Pancreas (tissue), 10 donors: ENCODE data around the gene MTARC2. TPM values are rescaled to one million over a fixed set of nuclear protein-coding genes. Genes with fewer than 3 reads are reported as not detected.
A peak's percentile ranks its signal among the peaks of the same experiment; 100 is the strongest.
"Not testable (repeated sequence)": the region's sequence is repeated elsewhere in the genome, so short reads cannot be mapped to it uniquely, and the experiment has no call there.

ENCODE experiments used
- ATAC-seq, 4 donors: fragments of 200-7000 bp; cut with Tn5 transposase; one replicate each; pipeline versions ENCODE4 v1.8.0 to v1.9.1; 2020; ENCODE audit warnings: mild to moderate bottlenecking in 4 of 4, moderate library complexity in 4 of 4
- DNase-seq, 6 donors: peaks; one replicate each; pipeline ENCODE4 v3.0.0-alpha.2; 2020
- FAIRE-seq: peaks from 2 replicates; lab custom pipeline; 2012; peaks lifted over from hg19 to GRCh38; lab: Jason Lieb, UNC
- H3K27ac ChIP-seq, 4 donors: fragments of 200-600 bp; sonication (generic); 1 replicate in 3 of 4; 2 replicates in 1 of 4; pipeline versions ENCODE4 v1.5.0 to v1.8.0; 2020
- H3K27me3 ChIP-seq, 4 donors: fragments of 200-600 bp; one replicate each; pipeline ENCODE4 v1.8.0; 2021
- H3K36me3 ChIP-seq, 3 donors: fragments of 200-600 bp; sonication (generic) in 1 of 3; one replicate each; pipeline versions ENCODE4 v1.5.0 to v1.8.0; 2020 to 2021
- H3K4me1 ChIP-seq, 3 donors: fragments of 200-600 bp; one replicate each; pipeline ENCODE4 v1.8.0; 2021
- H3K4me3 ChIP-seq, 4 donors: fragments of 200-600 bp; sonication (generic) in 2 of 4; one replicate each; pipeline versions ENCODE4 v1.5.0 to v1.8.0; 2020 to 2021
- H3K9me3 ChIP-seq, 4 donors: fragments of 200-600 bp; one replicate each; pipeline ENCODE4 v1.8.0; 2021
- CTCF ChIP-seq, 4 donors: fragments of 200-600 bp; sonication (generic) in 3 of 4; IDR thresholded peaks; one replicate each; pipeline versions ENCODE4 v1.5.0 to v1.8.0; 2021; ENCODE audit warnings: antibody characterized with exemption in 4 of 4
- WGBS, 2 donors: extraction: QIAGEN DNeasy Blood & Tissue Kit; methylation state at CpG; one replicate each; pipeline ENCODE4 v1.1.7; 2013; 5-methylcytosine and 5-hydroxymethylcytosine counted together
- intact Hi-C, 3 donors: fragments of 100-400 bp; cut with DNase I; formaldehyde crosslinking; loops; one replicate each; pipeline versions ENCODE4 v1.11.1 to v1.14.2; 2022
- polyA plus RNA-seq, 2 donors: library from polyadenylated mRNA; stranded (reverse); fragments of 200-250 nt; gene quantifications; one replicate each; pipeline ENCODE4 v1.2.3, GENCODE V29; 2013
- total RNA-seq, 6 donors: library from RNA; stranded (reverse); fragmentation: NEBNext Ultra II Directional in 4 of 6; extraction: Animal tissue kit (Norgen Biotek cat#: 25700) in 4 of 6; gene quantifications; one replicate each; pipeline versions ENCODE4 v1.2.1 to v1.2.4, GENCODE V29; 2021 to 2023
- donor health status: healthy with polysubstance abuse.
- donor health status: DM: no; HTN: no; CAD: no; lungs with moderate emphysema.
- donor health status: DM: no; HTN: no; CAD: no.
- donor health status: control.
- donor health status: control.
- donor health status: Bipolar disorder and iron deficiency.
- donor health status: DM: yes; HTN: yes; CAD: no.
- donor health status: DM: no; HTN: no; CAD: no.
- donor health status: DM: no; HTN: no; CAD: no.
- donor health status: DM: yes; HTN: yes; CAD: no.

Gene MTARC2
- total and polyA plus RNA-seq, 8 donors: 12.2 to 27.0 (median 16.6) TPM

DNA sequence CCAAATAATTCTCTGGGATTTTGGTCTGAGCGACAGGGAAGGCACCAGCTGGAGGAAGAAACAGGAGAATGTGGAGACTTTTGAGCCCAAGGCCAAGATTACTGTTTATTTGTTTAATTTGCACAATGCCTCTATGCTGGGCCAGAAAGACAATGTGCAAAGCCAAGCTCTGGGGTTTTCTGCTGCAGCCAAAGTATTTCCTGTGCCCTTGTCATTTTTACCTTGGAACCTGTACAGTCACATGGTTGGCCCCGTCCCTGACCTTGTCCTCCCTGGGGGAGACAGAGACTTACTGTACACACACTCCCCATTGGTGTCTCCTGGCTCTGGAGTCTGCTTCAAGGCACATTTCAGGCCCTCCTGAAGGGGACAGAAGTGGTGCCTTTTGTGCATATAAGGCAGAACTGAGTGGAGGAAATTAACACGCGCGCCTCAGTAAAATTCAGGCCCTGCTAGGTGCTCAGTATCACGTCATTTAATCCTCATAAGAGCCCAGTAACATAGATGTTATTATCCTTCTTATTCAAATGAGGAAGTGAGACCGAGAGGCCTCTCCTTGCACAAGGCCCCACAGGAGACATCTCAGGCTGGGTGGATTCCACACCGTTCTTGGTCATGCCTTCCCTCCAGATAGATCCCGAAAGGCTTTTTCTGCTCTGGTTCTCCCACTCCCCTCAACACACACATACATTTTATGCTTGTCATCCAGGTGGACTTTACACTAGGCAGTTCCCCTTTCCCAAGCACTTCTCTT is 36.9 kb upstream of the MTARC2 start:
- Histone ChIP-seq H3K36me3 (no peaks in the 10 kb centered on the region), H3K9me3 (no peaks in the 10 kb centered on the region), H3K27ac (peak overlapping the region in 1 of 4 donors; percentile 40), H3K4me3 (no peak overlapping the region), H3K4me1 (peaks cover 4 to 24% (median 18%) of the 10 kb centered on the region in 3 donors), H3K27me3 (no peaks in the 10 kb centered on the region)
- FAIRE-seq (no peak), ATAC-seq (peak; percentile 26 to 78 (median 61)), DNase-seq (peak in 1 of 6 donors; percentile 61)
- intact Hi-C loops: no loop called here
- 54% methylated on average over 9 of the region's 9 CpGs for WGBS, 2 donors
- no peak for TF ChIP-seq CTCF (IDR thresholded peaks at IDR 0.05)

DNA sequence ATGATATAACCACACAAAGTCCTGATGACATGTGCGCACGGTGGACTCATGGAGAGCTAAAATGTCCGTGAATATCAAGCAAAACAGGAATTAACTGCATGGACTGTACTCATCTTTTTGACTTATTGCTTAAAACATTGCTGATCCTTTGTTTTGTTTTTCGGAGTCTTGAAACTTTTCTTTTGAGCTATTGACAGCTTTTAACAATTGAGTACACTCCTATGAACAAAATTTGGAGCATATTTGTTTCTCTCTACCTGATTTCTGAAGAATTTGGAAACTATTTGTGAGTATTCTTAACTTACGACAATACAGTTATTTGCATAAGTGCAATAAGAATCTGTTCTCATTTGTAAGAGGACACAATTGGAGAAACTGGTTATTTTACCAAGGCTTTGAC is 32.1 kb upstream of the MTARC2 start:
- H3K4me3 ChIP-seq, intact Hi-C loops, H3K27me3 ChIP-seq, H3K4me1 ChIP-seq, ATAC-seq, DNase-seq, H3K9me3 ChIP-seq, H3K36me3 ChIP-seq, FAIRE-seq, H3K27ac ChIP-seq: not testable (repeated sequence)
- WGBS, 2 donors: 96 to 98% methylated on average over 5 of the region's 5 CpGs

DNA sequence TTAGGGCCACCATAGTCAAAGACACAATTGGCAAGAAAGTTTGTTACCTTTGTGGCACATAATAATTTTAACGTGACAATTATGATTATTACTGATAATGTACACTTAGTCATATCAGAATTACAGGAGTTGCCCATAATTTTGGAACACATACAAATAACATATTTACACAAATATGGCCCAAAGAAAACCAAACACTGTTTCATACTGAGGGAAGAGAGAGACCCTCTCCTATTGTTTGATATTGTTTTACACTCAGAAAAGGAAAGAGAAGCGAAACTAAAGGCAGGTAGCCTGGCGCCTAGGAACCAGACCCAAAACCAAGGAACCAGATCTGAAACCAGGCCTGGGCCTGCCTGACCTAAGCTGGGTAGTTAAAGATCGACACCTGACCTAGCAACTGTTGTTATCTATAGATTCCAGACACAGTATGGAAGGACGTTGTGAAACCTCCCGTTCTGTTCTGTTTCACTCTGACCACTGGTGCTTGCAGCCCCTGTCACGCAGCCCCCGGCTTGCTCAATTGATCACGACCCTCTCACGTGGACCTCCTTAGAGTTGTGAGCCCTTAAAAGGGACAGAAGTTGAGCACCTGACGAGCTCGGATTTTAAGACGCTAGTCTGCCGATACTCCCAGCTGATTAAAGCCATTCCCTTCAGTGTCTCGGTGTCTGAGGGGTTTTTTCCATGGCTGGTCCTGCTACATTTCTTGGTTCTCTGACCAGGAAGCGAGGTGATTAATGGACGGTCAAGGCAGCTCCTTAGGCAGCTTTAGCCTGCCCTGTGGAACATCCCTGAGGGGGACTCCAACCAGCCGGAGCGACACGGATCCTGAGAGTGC is 30.1 kb upstream of the MTARC2 start:
- Histone ChIP-seq H3K27ac (no peak overlapping the region), H3K4me3 (no peak overlapping the region), H3K4me1 (no peaks in the 10 kb centered on the region), H3K9me3 (no peaks in the 10 kb centered on the region), H3K36me3 (no peaks in the 10 kb centered on the region), H3K27me3 (no peaks in the 10 kb centered on the region)
- intact Hi-C loops: no loop called here
- FAIRE-seq (no peak), ATAC-seq (no peak), DNase-seq (no peak)
- TF ChIP-seq CTCF (IDR thresholded peaks at IDR 0.05): no peak
- 86% methylated on average over 20 of the region's 20 CpGs for WGBS, 2 donors

- H3K4me3 ChIP-seq, H3K36me3 ChIP-seq, FAIRE-seq, H3K27ac ChIP-seq, H3K4me1 ChIP-seq, H3K27me3 ChIP-seq, ATAC-seq, intact Hi-C loops, DNase-seq, H3K9me3 ChIP-seq: not testable (repeated sequence)
- 75 to 82% methylated on average over 7 of the region's 7 CpGs for WGBS, 2 donors
Measured at GRCh38 chr1:220721266-220721665, 26.9 kb upstream of the MTARC2 start.

- Histone ChIP-seq H3K36me3 (no peaks in the 10 kb centered on the region), H3K4me3 (no peak overlapping the region), H3K27me3 (no peaks in the 10 kb centered on the region), H3K27ac (no peak overlapping the region), H3K4me1 (no peaks in the 10 kb centered on the region), H3K9me3 (no peaks in the 10 kb centered on the region)
- WGBS, 2 donors: 56 to 73% methylated on average over 3 of the region's 3 CpGs
- ATAC-seq: no peak
- intact Hi-C loops: no loop called here
- no peak for DNase-seq
- no peak for TF ChIP-seq CTCF (IDR thresholded peaks at IDR 0.05)
- no peak for FAIRE-seq
Measured at GRCh38 chr1:220726634-220727033, 21.5 kb upstream of the MTARC2 start.
